H9 (cell line): ENCODE measurements around the gene ARHGAP26. TPM values are rescaled to one million over a fixed set of nuclear protein-coding genes. Genes with fewer than 3 reads are reported as not detected.

Experiments
- DNase-seq: peaks from one replicate; pipeline ENCODE4 v3.0.0-alpha.2; 2017
- H2AFZ ChIP-seq: one replicate; pipeline ENCODE4 v1.6.1; 2013; ENCODE audit warnings: mild to moderate bottlenecking, low read length, control low read depth, moderate library complexity
- H2AK5ac ChIP-seq: 2 replicates; pipeline ENCODE4 v1.6.1; 2013; ENCODE audit warnings: low read length, control low read depth, mixed read lengths; ENCODE audit not compliant: insufficient read length
- H2BK120ac ChIP-seq: one replicate; pipeline ENCODE4 v1.6.1; 2013; ENCODE audit warnings: low read depth, mild to moderate bottlenecking, low read length, control low read depth, inconsistent platforms; ENCODE audit not compliant: poor library complexity, severe bottlenecking
- H2BK12ac ChIP-seq: 2 replicates; pipeline ENCODE4 v1.6.1; 2013; ENCODE audit warnings: low read length, control low read depth, mixed read lengths, low read depth; ENCODE audit not compliant: insufficient read length
- H2BK15ac ChIP-seq: 2 replicates; pipeline ENCODE4 v1.6.1; 2013; ENCODE audit warnings: low read depth, low read length, control low read depth
- H2BK20ac ChIP-seq: one replicate; pipeline ENCODE4 v1.6.1; 2013; ENCODE audit warnings: low read depth, mild to moderate bottlenecking, low read length, control low read depth, inconsistent platforms; ENCODE audit not compliant: poor library complexity, severe bottlenecking
- H2BK5ac ChIP-seq: 2 replicates; pipeline ENCODE4 v1.6.1; 2013; ENCODE audit warnings: low read length, control low read depth, mixed read lengths; ENCODE audit not compliant: insufficient read length
- H3K14ac ChIP-seq: 2 replicates; pipeline ENCODE4 v1.6.1; 2013; ENCODE audit warnings: low read length, control low read depth; ENCODE audit not compliant: insufficient read depth
- H3K18ac ChIP-seq: 2 replicates; pipeline ENCODE4 v1.6.1; 2013; ENCODE audit warnings: low read depth, mild to moderate bottlenecking, mixed read lengths, low read length, control low read depth; ENCODE audit not compliant: insufficient read length
- H3K23ac ChIP-seq: 2 replicates; pipeline ENCODE4 v1.6.1; 2013; ENCODE audit warnings: low read length, control low read depth, mixed read lengths, low read depth; ENCODE audit not compliant: insufficient read length
- H3K23me2 ChIP-seq: 2 replicates; pipeline ENCODE4 v1.6.1; 2013; ENCODE audit warnings: low read depth, mild to moderate bottlenecking, mixed read lengths, low read length, control low read depth; ENCODE audit not compliant: insufficient read length, poor library complexity, severe bottlenecking
- H3K27ac ChIP-seq: 2 replicates; pipeline ENCODE4 v1.5.1; 2013; ENCODE audit warnings: low read length, control low read depth, mixed read lengths, low read depth; ENCODE audit not compliant: insufficient read length
- H3K27me3 ChIP-seq: 2 replicates; pipeline ENCODE4 v1.6.1; 2013; ENCODE audit warnings: low read length, control low read depth, inconsistent platforms; ENCODE audit not compliant: insufficient read depth
- H3K4ac ChIP-seq: 2 replicates; pipeline ENCODE4 v1.6.1; 2013; ENCODE audit warnings: low read depth, mild to moderate bottlenecking, control low read depth, inconsistent platforms, low read length, moderate library complexity
- H3K4me1 ChIP-seq: 2 replicates; pipeline ENCODE4 v1.6.1; 2013; ENCODE audit warnings: low read length, control low read depth, inconsistent platforms; ENCODE audit not compliant: insufficient read depth
- H3K4me2 ChIP-seq: 2 replicates; pipeline ENCODE4 v1.6.1; 2013; ENCODE audit warnings: low read length, control low read depth, mixed read lengths; ENCODE audit not compliant: insufficient read length, insufficient read depth
- H3K56ac ChIP-seq: 2 replicates; pipeline ENCODE4 v1.6.1; 2013; ENCODE audit warnings: low read depth, mild to moderate bottlenecking, mixed read lengths, low read length, control low read depth; ENCODE audit not compliant: insufficient read length
- H3K79me1 ChIP-seq: 2 replicates; pipeline ENCODE4 v1.6.1; 2013; ENCODE audit warnings: low read depth, mild to moderate bottlenecking, moderate library complexity, low read length, control low read depth, inconsistent platforms; ENCODE audit not compliant: insufficient read depth, poor library complexity, severe bottlenecking
- H3K79me2 ChIP-seq: 2 replicates; pipeline ENCODE4 v1.6.1; 2013; ENCODE audit warnings: low read length, control low read depth, inconsistent platforms; ENCODE audit not compliant: insufficient read depth
- H3K9ac ChIP-seq: 2 replicates; pipeline ENCODE4 v1.6.1; 2013; ENCODE audit warnings: low read length, control low read depth, mixed read lengths; ENCODE audit not compliant: insufficient read length; ENCODE audit errors: extremely low read depth
- H3K9me3 ChIP-seq: one replicate; pipeline ENCODE4 v1.6.1; 2013; ENCODE audit warnings: low read depth, low read length, inconsistent platforms; ENCODE audit not compliant: control insufficient read depth
- H3T11ph ChIP-seq: one replicate; pipeline ENCODE4 v1.6.1; 2013; ENCODE audit warnings: mild to moderate bottlenecking, low read length, control low read depth, inconsistent platforms
- H4K20me1 ChIP-seq: one replicate; pipeline ENCODE4 v1.6.1; 2013; ENCODE audit not compliant: control insufficient read depth, insufficient read length, insufficient read depth
- H4K5ac ChIP-seq: 2 replicates; pipeline ENCODE4 v1.6.1; 2013; ENCODE audit warnings: low read depth, mild to moderate bottlenecking, mixed read lengths, low read length, control low read depth; ENCODE audit not compliant: insufficient read length
- H4K8ac ChIP-seq: replicated peaks from 2 replicates; pipeline ENCODE4 v1.6.1; 2013; ENCODE audit warnings: low read length, control low read depth, mixed read lengths, low read depth; ENCODE audit not compliant: insufficient read length
- H4K91ac ChIP-seq: 2 replicates; pipeline ENCODE4 v1.6.1; 2013; ENCODE audit warnings: low read depth, mild to moderate bottlenecking, moderate library complexity, mixed read lengths, low read length, control low read depth; ENCODE audit not compliant: insufficient read length
- H3K27ac Mint-ChIP-seq, 3 experiments: 2 replicates in 2 of 3; 3 replicates in 1 of 3; pipeline ENCODE4 v1.8.0; 2020 to 2021; ENCODE audit warnings: mixed read lengths in 3 of 3, mild to moderate bottlenecking in 1 of 3, moderate library complexity in 1 of 3
- H3K27me3 Mint-ChIP-seq: 2 replicates; pipeline ENCODE4 v1.8.0; 2021; ENCODE audit warnings: low read depth, mild to moderate bottlenecking, moderate library complexity, mixed read lengths
- H3K36me3 Mint-ChIP-seq, 3 experiments: 2 replicates in 2 of 3; 3 replicates in 1 of 3; pipeline ENCODE4 v1.8.0; 2020 to 2021; ENCODE audit warnings: low read depth in 3 of 3, mixed read lengths in 3 of 3; ENCODE audit not compliant: insufficient read depth in 1 of 3
- H3K4me1 Mint-ChIP-seq, 2 experiments: 2 replicates each; pipeline ENCODE4 v1.8.0; 2020; ENCODE audit warnings: mixed read lengths in 2 of 2
- H3K4me3 Mint-ChIP-seq, 2 experiments: 2 replicates in 1 of 2; 3 replicates in 1 of 2; pipeline ENCODE4 v1.8.0; 2020 to 2021; ENCODE audit warnings: mild to moderate bottlenecking in 2 of 2, mixed read lengths in 2 of 2, moderate library complexity in 1 of 2
- H3K9me3 Mint-ChIP-seq, 2 experiments: 2 replicates in 1 of 2; 3 replicates in 1 of 2; pipeline ENCODE4 v1.8.0; 2020; ENCODE audit warnings: mild to moderate bottlenecking in 2 of 2, mixed read lengths in 2 of 2, moderate library complexity in 1 of 2
- CTCF ChIP-seq: fragments of 200-600 bp; sonication (generic); conservative IDR thresholded peaks from 3 replicates; pipeline ENCODE4 v1.8.0; 2021; ENCODE audit warnings: antibody characterized with exemption, mild to moderate bottlenecking
- WGBS: extraction: QIAGEN DNeasy Blood & Tissue Kit; methylation state at CpG from one replicate; pipeline ENCODE4 v1.1.7; 2013; ENCODE audit warnings: missing lambda C conversion rate, low lambda C conversion rate, mixed read lengths; ENCODE audit not compliant: insufficient read length; ENCODE audit errors: extremely low coverage; 5-methylcytosine and 5-hydroxymethylcytosine counted together
- total RNA-seq: library from RNA; stranded (reverse); gene quantifications from 2 replicates; pipeline ENCODE4 v1.2.1, GENCODE V29; 2021

The ARHGAP26 gene
- total RNA-seq, 1 experiment from 2014 or later = 13.8 TPM

GRCh38 chr5:143064676-143065075 is 294.5 kb downstream of the ARHGAP26 start:
- peaks cover 21 to 26% of the 10 kb centered on the region in 2 experiments for H3K4me1 Mint-ChIP-seq
- no peak overlapping the region for H3K27ac ChIP-seq
- no peak overlapping the region for H2AFZ ChIP-seq

More at GRCh38 chr5:143064676-143065075, 294.5 kb downstream of the ARHGAP26 start:
- H3K4me3 Mint-ChIP-seq = no peak overlapping the region
- DNase-seq = no peak
- H3K18ac ChIP-seq = no peak overlapping the region
- no peaks in the 10 kb centered on the region for H3K79me2 ChIP-seq
- H4K91ac ChIP-seq = no peak overlapping the region
- no peak overlapping the region for H4K5ac ChIP-seq
- H3K36me3 Mint-ChIP-seq = peaks cover 3 to 11% (median 6%) of the 10 kb centered on the region in 3 experiments; a peak in 4 of 7 replicates
- H3K4ac ChIP-seq = no peak overlapping the region
- H3K4me1 ChIP-seq = peaks cover 9% of the 10 kb centered on the region; the same call in 1 of the 2 replicates
- no peak overlapping the region for H3K23ac ChIP-seq
- H2AK5ac ChIP-seq = no peak overlapping the region
- no peak for TF ChIP-seq CTCF
- H3K9ac ChIP-seq = no peak overlapping the region
- WGBS = no CpG with 5 or more reads among the region's 2 CpGs
- H3K9me3 Mint-ChIP-seq = no peaks in the 10 kb centered on the region
- no peak overlapping the region for H3K56ac ChIP-seq
- no peaks in the 10 kb centered on the region for H3K9me3 ChIP-seq
- no peak overlapping the region for H2BK12ac ChIP-seq
- no peak overlapping the region for H2BK20ac ChIP-seq
- H3K4me2 ChIP-seq = no peak overlapping the region
- H3K27ac Mint-ChIP-seq = no peak overlapping the region
- no peak overlapping the region for H3T11ph ChIP-seq
- no peak overlapping the region for H2BK15ac ChIP-seq
- no peak overlapping the region for H2BK120ac ChIP-seq
- H4K20me1 ChIP-seq = no peaks in the 10 kb centered on the region
- no peaks in the 10 kb centered on the region; the same call in 1 of the 2 replicates for H3K27me3 Mint-ChIP-seq
- H4K8ac ChIP-seq = no peak overlapping the region
- no peak overlapping the region for H3K14ac ChIP-seq
- no peaks in the 10 kb centered on the region for H3K79me1 ChIP-seq
- H3K27me3 ChIP-seq = no peaks in the 10 kb centered on the region
- H2BK5ac ChIP-seq = no peak overlapping the region
- no peaks in the 10 kb centered on the region for H3K23me2 ChIP-seq
